HUES6 (cell line): Measurements from ENCODE around the gene BARD1.
"Not testable (repeated sequence)": the region's sequence is repeated elsewhere in the genome, so short reads cannot be mapped to it uniquely, and the experiment has no call there.

Experiments used
- H3K27ac ChIP-seq: 2 replicates; pipeline ENCODE4 v1.7.0; 2013; ENCODE audit warnings: low read depth, mild to moderate bottlenecking, low read length, inconsistent platforms
- H3K27me3 ChIP-seq: 2 replicates; pipeline ENCODE4 v1.6.1; 2013; ENCODE audit warnings: low read length; ENCODE audit not compliant: control insufficient read depth, insufficient read depth
- H3K36me3 ChIP-seq: 2 replicates; pipeline ENCODE4 v1.6.1; 2013; ENCODE audit warnings: low read length; ENCODE audit not compliant: control insufficient read depth, insufficient read depth
- H3K4me1 ChIP-seq: 2 replicates; pipeline ENCODE4 v1.6.1; 2013; ENCODE audit warnings: low read length; ENCODE audit not compliant: control insufficient read depth, insufficient read depth
- H3K4me3 ChIP-seq: 2 replicates; pipeline ENCODE4 v1.5.1; 2013; ENCODE audit warnings: low read depth, low read length
- H3K9ac ChIP-seq: one replicate; pipeline ENCODE4 v1.6.1; 2013; ENCODE audit warnings: mild to moderate bottlenecking, low read length
- H3K9me3 ChIP-seq: 2 replicates; pipeline ENCODE4 v1.6.1; 2013; ENCODE audit warnings: low read depth, low read length; ENCODE audit not compliant: control insufficient read depth, insufficient read depth

Gene BARD1

DNA sequence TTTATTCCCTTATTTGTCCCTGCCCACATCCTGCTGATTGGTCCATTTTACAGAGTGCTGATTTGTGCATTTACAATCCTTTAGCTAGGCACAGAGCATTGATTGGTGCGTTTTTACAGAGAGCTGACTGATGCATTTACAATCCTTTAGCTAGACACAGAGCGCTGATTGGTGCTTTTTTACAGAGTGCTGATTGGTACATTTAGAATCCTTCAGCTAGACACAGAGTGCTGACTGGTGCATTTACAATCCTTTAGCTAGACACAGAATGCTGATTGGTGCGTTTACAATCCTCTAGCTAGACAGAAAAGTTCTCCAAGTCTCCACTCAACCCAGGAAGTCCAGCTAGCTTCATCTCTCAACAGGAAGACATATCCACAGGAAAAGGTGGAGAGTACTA is 91.6 kb downstream of the BARD1 start:
- not testable (repeated sequence) for H3K4me1 ChIP-seq, H3K4me3 ChIP-seq

DNA sequence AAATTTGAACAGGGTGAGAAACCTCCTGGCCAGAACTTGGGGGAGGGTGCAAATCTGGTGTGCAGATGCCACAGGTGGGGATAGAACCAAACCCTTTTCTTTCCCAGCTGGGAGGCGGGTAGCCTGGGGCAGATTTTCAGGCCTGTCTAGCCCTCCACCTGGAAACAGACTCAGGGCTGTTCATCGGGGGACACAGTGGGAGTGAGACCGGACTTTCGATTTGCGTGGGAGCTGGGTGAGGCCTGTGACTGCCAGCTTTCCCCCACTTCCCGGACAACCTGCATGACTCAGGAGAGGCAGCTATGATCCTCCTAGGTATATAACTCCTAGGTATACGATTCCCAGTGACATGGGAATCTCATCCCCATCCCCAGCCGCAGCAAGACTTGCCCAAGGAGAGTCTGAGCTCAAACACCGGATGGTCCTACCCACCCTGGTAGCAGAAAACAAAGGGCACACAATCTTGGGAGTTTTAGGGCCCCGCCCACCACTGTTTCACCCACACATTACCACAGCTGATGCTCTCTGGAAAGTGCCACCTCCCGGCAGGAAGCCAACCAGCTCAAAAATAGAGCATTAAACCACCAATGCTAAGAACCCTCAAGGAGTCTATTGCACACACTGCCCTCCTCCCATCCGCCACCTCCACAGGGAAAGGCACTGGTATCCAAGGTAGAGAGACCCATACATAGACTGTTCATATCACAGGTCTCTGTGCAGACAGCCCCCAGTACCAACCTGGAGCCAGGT is 92.5 kb downstream of the BARD1 start:
- Histone ChIP-seq H3K36me3 (no peaks in the 10 kb centered on the region), H3K27ac (no peak overlapping the region), H3K9ac (no peak overlapping the region), H3K4me1 (no peaks in the 10 kb centered on the region), H3K9me3 (no peaks in the 10 kb centered on the region), H3K27me3 (no peaks in the 10 kb centered on the region), H3K4me3 (no peak overlapping the region)

More for the DNA sequence above, 91.6 kb downstream of the BARD1 start:
- H3K27me3 ChIP-seq, H3K9me3 ChIP-seq, H3K9ac ChIP-seq, H3K36me3 ChIP-seq, H3K27ac ChIP-seq: not testable (repeated sequence)

DNA sequence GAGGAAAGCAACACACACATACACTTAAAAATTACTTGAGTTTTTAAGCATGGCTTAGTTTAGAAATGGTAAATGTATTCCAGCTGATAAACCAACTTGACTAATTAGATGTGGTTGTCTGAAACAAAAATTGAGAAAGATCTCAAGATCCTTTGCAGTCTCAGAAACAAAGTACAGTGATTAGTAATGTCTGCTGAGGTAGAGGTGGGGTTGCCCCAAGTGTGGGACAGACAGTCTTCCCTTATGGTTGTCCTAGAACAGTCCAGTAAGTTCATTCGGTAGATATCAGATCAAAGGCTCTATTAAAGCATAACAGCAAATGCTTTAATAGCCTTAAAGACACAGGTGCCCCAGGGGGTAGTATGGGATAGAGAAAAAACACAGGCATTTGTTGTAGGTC is 94.5 kb downstream of the BARD1 start:
- no peak overlapping the region for H3K4me3 ChIP-seq
- H3K27ac ChIP-seq, result no peak overlapping the region
- no peaks in the 10 kb centered on the region for H3K4me1 ChIP-seq
- H3K36me3 ChIP-seq, result no peaks in the 10 kb centered on the region
- no peaks in the 10 kb centered on the region for H3K9me3 ChIP-seq
- H3K27me3 ChIP-seq, result no peaks in the 10 kb centered on the region
- no peak overlapping the region for H3K9ac ChIP-seq

DNA sequence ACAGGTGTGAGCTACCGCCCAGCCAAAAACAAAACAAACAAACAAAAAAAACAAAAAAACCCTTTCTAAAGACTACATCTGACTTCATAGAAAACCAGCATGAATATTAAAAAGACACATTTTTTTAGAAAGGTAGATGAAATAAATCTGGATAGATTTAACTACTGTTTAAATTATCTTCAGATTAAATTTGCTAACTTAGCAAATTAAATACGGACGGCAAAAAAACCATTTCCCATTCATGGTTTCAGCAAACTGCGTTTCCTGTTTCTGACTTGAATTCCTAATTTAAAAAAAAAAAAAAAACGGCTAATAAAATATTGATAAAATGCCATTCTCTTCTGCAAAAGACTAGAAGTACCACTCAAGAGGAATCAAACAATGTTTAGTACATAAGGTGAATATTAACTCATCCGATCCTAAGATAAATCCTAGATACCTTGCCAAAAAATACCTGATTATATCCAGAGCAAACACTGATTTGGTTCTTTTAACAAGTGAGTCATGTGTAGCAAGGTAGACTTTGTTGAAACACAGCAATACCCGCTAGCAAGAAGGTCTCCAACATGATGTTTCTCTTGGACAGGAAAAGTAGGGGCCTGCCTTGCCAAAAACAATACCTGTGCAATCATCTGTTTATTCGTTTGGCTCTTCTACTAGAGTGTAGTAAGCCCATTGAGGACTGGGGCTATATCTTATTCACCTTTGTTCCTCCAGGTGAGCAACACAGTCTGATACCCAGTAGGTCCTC is 96.2 kb downstream of the BARD1 start:
- Histone ChIP-seq H3K27ac (no peak overlapping the region), H3K9me3 (no peaks in the 10 kb centered on the region), H3K36me3 (no peaks in the 10 kb centered on the region), H3K27me3 (no peaks in the 10 kb centered on the region), H3K4me1 (no peaks in the 10 kb centered on the region), H3K9ac (no peak overlapping the region), H3K4me3 (no peak overlapping the region)

- Histone ChIP-seq H3K27me3 (no peaks in the 10 kb centered on the region), H3K9ac (no peak overlapping the region), H3K36me3 (no peaks in the 10 kb centered on the region), H3K27ac (no peak overlapping the region), H3K9me3 (no peaks in the 10 kb centered on the region), H3K4me1 (peaks cover 11% of the 10 kb centered on the region), H3K4me3 (no peak overlapping the region)
Observed at GRCh38 chr2:214710729-214711128, 98.8 kb downstream of the BARD1 start.

GRCh38 chr2:214706986-214707385 is 102.5 kb downstream of the BARD1 start:
- H3K9ac ChIP-seq, result peak overlapping the region; percentile 36
- no peaks in the 10 kb centered on the region for H3K36me3 ChIP-seq
- no peak overlapping the region for H3K4me3 ChIP-seq
- H3K27ac ChIP-seq, result peak overlapping the region; percentile 19; the same call in 1 of the 2 replicates
- H3K9me3 ChIP-seq, result no peaks in the 10 kb centered on the region
- no peaks in the 10 kb centered on the region for H3K27me3 ChIP-seq
- H3K4me1 ChIP-seq, result peaks cover 11% of the 10 kb centered on the region

- Histone ChIP-seq H3K4me3 (no peak overlapping the region), H3K9me3 (peaks cover 7% of the 10 kb centered on the region; the same call in 1 of the 2 replicates), H3K27me3 (no peaks in the 10 kb centered on the region), H3K36me3 (no peaks in the 10 kb centered on the region), H3K27ac (no peak overlapping the region), H3K9ac (no peak overlapping the region), H3K4me1 (no peaks in the 10 kb centered on the region)
Observed at GRCh38 chr2:214699236-214699635, 110.2 kb downstream of the BARD1 start.

GRCh38 chr2:214696681-214697080 is 112.8 kb downstream of the BARD1 start:
- H3K9me3 ChIP-seq, result peaks cover 7% of the 10 kb centered on the region; the same call in 1 of the 2 replicates
- no peak overlapping the region for H3K27ac ChIP-seq
- H3K4me3 ChIP-seq, result no peak overlapping the region
- no peak overlapping the region for H3K9ac ChIP-seq
- no peaks in the 10 kb centered on the region for H3K27me3 ChIP-seq
- no peaks in the 10 kb centered on the region for H3K36me3 ChIP-seq
- no peaks in the 10 kb centered on the region for H3K4me1 ChIP-seq

GRCh38 chr2:214695789-214696188 is 113.7 kb downstream of the BARD1 start:
- no peak overlapping the region for H3K27ac ChIP-seq
- H3K9ac ChIP-seq, result no peak overlapping the region
- H3K9me3 ChIP-seq, result 0 out of 2 replicates have a peak, but pooled peaks cover under 1% of the 10 kb centered on the region
- no peaks in the 10 kb centered on the region for H3K27me3 ChIP-seq
- no peaks in the 10 kb centered on the region for H3K36me3 ChIP-seq
- H3K4me1 ChIP-seq, result no peaks in the 10 kb centered on the region
- no peak overlapping the region for H3K4me3 ChIP-seq

GRCh38 chr2:214683557-214683956 is 125.9 kb downstream of the BARD1 start:
- not testable (repeated sequence) for H3K9me3 ChIP-seq, H3K36me3 ChIP-seq, H3K27me3 ChIP-seq, H3K4me1 ChIP-seq, H3K9ac ChIP-seq, H3K27ac ChIP-seq
- peak overlapping the region; percentile 61 for H3K4me3 ChIP-seq

DNA sequence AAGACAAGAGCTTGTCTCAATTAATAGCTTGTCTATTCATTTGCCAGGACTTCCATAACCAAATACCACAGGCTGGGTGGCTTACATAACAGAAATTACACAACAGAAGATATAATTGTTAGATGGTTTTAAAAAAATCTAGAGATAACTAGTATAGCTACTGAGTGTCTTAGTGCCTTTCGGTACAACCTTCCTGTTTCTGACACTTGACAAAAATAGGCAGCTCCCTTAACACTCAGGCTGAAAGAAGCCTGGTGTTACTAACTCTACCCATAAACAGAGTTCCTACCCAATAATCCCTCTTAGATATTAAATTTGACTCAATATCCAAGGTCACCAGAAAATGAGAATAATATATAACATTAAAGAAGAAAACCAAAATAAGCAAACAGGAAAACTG is 129.7 kb downstream of the BARD1 start:
- H3K4me1 ChIP-seq, result no peaks in the 10 kb centered on the region
- H3K36me3 ChIP-seq, result no peaks in the 10 kb centered on the region
- no peaks in the 10 kb centered on the region for H3K9me3 ChIP-seq
- no peak overlapping the region for H3K4me3 ChIP-seq
- no peaks in the 10 kb centered on the region for H3K27me3 ChIP-seq
- no peak overlapping the region for H3K9ac ChIP-seq
- H3K27ac ChIP-seq, result no peak overlapping the region
